Fibroblast of villous mesenchyme (primary cell): Measurements from ENCODE around the gene CHRNB1. TPM values are rescaled to one million over a fixed set of nuclear protein-coding genes. Genes with fewer than 3 reads are reported as not detected.

Source experiments
- DNase-seq: peaks from one replicate; pipeline ENCODE4 v3.0.0-alpha.2; 2010; ENCODE audit warnings: low read depth
- H3K4me3 ChIP-seq: 2 replicates; pipeline ENCODE4 v1.5.1; 2011; ENCODE audit warnings: low read depth, mild to moderate bottlenecking, low read length
- total RNA-seq: library from RNA; depleted of rRNA; stranded (reverse); fragments of >200 nt; gene quantifications from 2 replicates; pipeline ENCODE4 v1.2.3, GENCODE V29; 2012
- TF ChIP-seq, protein P1 (sequence below): IDR thresholded peaks from 2 replicates; pipeline ENCODE4 v1.5.1; 2012; ENCODE audit warnings: low read depth, mild to moderate bottlenecking, low read length; ENCODE audit not compliant: insufficient read depth

CHRNB1 gene
- total RNA-seq, 1 donor = 6.9 TPM

DNA sequence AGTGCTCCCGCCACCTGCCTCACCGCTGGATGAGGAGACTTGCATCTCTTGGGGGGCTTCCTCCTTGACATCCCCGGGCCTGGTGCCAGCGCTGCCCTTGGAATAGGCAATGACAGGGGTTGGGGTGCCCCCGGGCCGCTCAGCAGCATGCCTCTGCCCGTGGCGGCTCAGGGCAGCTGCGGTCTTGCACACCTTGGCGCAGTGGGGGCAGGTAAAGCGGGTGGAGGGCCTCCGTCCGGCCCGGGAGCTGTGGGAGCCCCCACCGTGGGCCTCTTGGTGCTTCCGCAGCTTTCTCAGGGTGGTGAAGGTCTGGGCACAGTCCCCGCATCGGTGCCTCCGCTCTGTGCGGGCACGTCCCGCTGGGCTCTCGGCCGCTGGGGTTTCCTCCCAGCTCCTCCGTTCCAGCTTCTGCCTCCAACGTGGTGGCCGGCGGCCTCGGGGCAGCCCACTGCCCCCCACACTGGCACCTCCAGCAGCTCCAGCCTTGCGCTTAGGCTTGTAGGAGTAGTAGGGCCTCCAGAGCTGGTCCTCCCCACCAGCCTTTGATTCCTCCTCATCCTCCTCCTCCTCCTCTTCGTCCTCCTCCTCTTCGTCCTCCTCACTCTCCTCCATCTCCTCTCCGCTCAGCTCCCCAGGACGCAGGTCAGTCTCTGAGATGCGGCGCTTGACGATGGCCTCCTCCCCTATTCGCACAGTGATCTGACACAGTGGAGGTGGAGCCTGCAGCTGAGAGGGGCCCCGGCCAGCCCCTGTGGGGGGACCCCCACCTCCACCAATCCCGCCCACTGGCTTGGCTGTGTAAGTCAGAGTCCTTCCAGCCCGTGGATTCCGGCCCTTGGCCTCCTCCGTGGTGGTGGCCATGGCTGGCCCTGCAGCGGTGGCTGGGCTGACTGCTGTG lies 17.9 kb downstream of the CHRNB1 start:
- no peak for DNase-seq

GRCh38 chr17:7463372-7463846 lies 18.5 kb downstream of the CHRNB1 start:
- TF ChIP-seq, protein P1, sequence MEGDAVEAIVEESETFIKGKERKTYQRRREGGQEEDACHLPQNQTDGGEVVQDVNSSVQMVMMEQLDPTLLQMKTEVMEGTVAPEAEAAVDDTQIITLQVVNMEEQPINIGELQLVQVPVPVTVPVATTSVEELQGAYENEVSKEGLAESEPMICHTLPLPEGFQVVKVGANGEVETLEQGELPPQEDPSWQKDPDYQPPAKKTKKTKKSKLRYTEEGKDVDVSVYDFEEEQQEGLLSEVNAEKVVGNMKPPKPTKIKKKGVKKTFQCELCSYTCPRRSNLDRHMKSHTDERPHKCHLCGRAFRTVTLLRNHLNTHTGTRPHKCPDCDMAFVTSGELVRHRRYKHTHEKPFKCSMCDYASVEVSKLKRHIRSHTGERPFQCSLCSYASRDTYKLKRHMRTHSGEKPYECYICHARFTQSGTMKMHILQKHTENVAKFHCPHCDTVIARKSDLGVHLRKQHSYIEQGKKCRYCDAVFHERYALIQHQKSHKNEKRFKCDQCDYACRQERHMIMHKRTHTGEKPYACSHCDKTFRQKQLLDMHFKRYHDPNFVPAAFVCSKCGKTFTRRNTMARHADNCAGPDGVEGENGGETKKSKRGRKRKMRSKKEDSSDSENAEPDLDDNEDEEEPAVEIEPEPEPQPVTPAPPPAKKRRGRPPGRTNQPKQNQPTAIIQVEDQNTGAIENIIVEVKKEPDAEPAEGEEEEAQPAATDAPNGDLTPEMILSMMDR = no peak

More for the DNA sequence above, 17.9 kb downstream of the CHRNB1 start:
- TF ChIP-seq, protein P1 = no peak
- H3K4me3 ChIP-seq = no peak overlapping the region

GRCh38 chr17:7464081-7464480 lies 19.2 kb downstream of the CHRNB1 start:
- H3K4me3 ChIP-seq = no peak overlapping the region
- DNase-seq = no peak
- TF ChIP-seq, protein P1 = no peak

More at GRCh38 chr17:7463372-7463846, 18.5 kb downstream of the CHRNB1 start:
- DNase-seq = no peak
- H3K4me3 ChIP-seq = no peak overlapping the region

- no peak overlapping the region for H3K4me3 ChIP-seq
- DNase-seq = no peak
- TF ChIP-seq, protein P1 = no peak
These were observed 20.9 kb downstream of the CHRNB1 start for GRCh38 chr17:7465597-7466275.

- no peak overlapping the region for H3K4me3 ChIP-seq
- DNase-seq = no peak
- TF ChIP-seq, protein P1 = no peak
These were observed 21.4 kb downstream of the CHRNB1 start for GRCh38 chr17:7466318-7466638.

DNA sequence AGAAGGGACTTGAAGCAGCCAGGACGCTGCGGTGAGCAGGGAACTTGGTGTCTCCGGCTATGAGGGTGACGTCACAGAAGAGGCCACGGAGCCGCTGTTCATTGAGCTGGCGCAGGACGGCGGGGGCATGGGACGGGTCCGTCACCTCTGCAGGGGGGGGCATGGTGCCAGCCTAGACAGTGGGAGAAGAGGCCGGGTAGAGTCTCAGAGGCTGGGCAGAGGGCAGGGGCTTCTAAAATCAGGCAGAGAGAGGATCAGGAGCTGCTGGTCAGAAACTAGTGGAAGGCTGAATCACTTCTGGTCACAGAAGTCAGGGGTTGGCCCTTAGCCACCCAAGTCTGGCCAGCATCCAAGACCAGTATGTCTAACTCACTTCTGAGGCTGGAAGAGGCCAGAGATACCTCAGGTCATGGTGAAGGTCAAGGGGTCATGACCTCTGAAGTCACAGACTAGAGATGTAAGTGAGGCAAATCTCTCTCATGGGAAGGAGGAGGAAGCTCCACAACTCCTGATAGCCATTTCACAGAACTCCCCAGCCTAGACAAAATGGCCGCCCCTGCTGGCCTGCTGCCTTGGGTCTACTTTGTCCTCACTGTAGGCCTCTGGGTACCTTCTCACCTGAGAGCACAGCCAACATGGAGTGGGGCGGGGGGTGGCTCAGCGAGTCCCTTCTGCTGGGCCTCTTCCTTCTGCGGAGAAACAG lies 21.9 kb downstream of the CHRNB1 start:
- peak; percentile 64 for DNase-seq
- TF ChIP-seq, protein P1 = no peak
- no peak overlapping the region for H3K4me3 ChIP-seq
